Esophagus muscularis mucosa (tissue), 2 donors: ENCODE data around the gene AFF3.

ENCODE experiments used
- POLR2A ChIP-seq: fragments of 450-650 bp; IDR thresholded peaks from one replicate; pipeline ENCODE4 v1.6.1; 2017; ENCODE audit warnings: antibody characterized with exemption, moderate library complexity, mild to moderate bottlenecking, low read depth
- POLR2AphosphoS5 ChIP-seq, 2 donors: sonication (generic); formaldehyde crosslinking; IDR thresholded peaks; one replicate each; pipeline ENCODE4 v1.6.1; 2017; ENCODE audit warnings: antibody characterized with exemption in 2 of 2

DNA sequence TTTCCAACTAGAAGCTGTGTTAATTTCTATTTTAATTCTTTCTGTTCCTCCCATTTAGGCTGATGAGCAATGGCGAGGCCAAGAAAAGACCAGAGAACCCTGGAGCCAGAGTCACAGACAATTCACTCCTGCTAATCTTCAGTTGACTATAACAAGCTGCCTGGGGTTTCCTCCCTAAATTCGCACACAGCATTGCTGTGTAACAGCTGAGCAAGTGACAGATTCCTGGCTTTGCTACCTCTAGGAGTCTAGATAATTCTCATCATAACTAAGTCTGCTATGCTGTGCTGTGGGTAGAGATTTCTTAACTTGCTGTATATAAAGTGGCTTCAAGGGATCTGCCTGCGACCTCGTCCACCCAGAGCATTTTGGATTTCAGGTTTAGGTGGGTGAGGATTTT is 521.3 kb downstream of the AFF3 start:
- TF ChIP-seq POLR2A = no peak
- TF ChIP-seq POLR2AphosphoS5 (IDR thresholded peaks at IDR 0.05) = no peak
